Right lobe of liver (tissue), 6 donors: ENCODE data around the gene MFAP3. TPM values are rescaled to one million over a fixed set of nuclear protein-coding genes. Genes with fewer than 3 reads are reported as not detected.

Experiments
- ATAC-seq, 4 donors: fragments of 200-7000 bp; cut with Tn5 transposase; one replicate each; pipeline ENCODE4 v1.9.1; 2020; ENCODE audit warnings: mild to moderate bottlenecking in 4 of 4, moderate library complexity in 4 of 4
- DNase-seq, 3 donors: peaks; one replicate each; pipeline ENCODE4 v3.0.0-alpha.2; 2020
- H3K27ac ChIP-seq, 3 donors: fragments of 200-600 bp; one replicate each; pipeline ENCODE4 v1.8.0; 2022
- H3K27me3 ChIP-seq, 2 donors: fragments of 200-600 bp; one replicate each; pipeline ENCODE4 v1.8.0; 2022
- H3K36me3 ChIP-seq, 4 donors: fragments of 200-600 bp; sonication (generic) in 1 of 4; one replicate each; pipeline versions ENCODE4 v1.5.1 to v1.8.0; 2017 to 2022; ENCODE audit warnings: control low read depth in 1 of 4
- H3K4me1 ChIP-seq, 4 donors: fragments of 200-600 bp; sonication (generic) in 1 of 4; one replicate each; pipeline versions ENCODE4 v1.5.1 to v1.8.0; 2017 to 2022; ENCODE audit warnings: control low read depth in 1 of 4
- H3K4me3 ChIP-seq, 3 donors: fragments of 200-600 bp; one replicate each; pipeline ENCODE4 v1.8.0; 2022
- H3K9me3 ChIP-seq, 4 donors: fragments of 200-600 bp; sonication (generic) in 1 of 4; one replicate each; pipeline versions ENCODE4 v1.5.1 to v1.8.0; 2017 to 2022; ENCODE audit warnings: control low read depth in 1 of 4
- POLR2A ChIP-seq: fragments of 450-650 bp; IDR thresholded peaks from one replicate; pipeline ENCODE4 v1.6.1; 2017; ENCODE audit warnings: antibody characterized with exemption, mild to moderate bottlenecking
- WGBS: methylation state at CpG from one replicate; pipeline ENCODE4 v1.1.6; 2018; ENCODE audit warnings: low coverage, low lambda C conversion rate; ENCODE audit not compliant: insufficient coverage; ENCODE audit errors: missing lambda C conversion rate; 5-methylcytosine and 5-hydroxymethylcytosine counted together
- intact Hi-C, 2 donors: fragments of 100-400 bp; cut with DNase I; formaldehyde crosslinking; loops; one replicate each; pipeline versions ENCODE4 v1.11.2 to v1.14.1; 2022
- total RNA-seq, 6 experiments: library from RNA; depleted of rRNA in 2 of 6; stranded (reverse); fragments of >200 nt in 2 of 6; fragmentation: NEBNext Ultra II Directional in 3 of 6; extraction: Animal tissue kit (Norgen Biotek cat#: 25700) in 3 of 6; gene quantifications; one replicate each; pipeline versions ENCODE4 v1.1.0 to v1.2.4, GENCODE V29; 2016 to 2023
- TF ChIP-seq, protein P1 (sequence below), 4 donors: fragments of 200-600 bp in 3 of 4; fragments of 450-650 bp in 1 of 4; IDR thresholded peaks; one replicate each; pipeline versions ENCODE4 v1.5.1 to v1.8.0; 2016 to 2022; ENCODE audit warnings: antibody characterized with exemption in 4 of 4, mild to moderate bottlenecking in 2 of 4
- donor health status: DM: no; HTN: yes; CAD: no.
- donor health status: DM: no; HTN: no; CAD: no.
- donor health status: DM: no; HTN: no; CAD: no.
- donor health status: DM: no; HTN: yes; CAD: no.
- donor health status: DM: no; HTN: yes; CAD: no.

MFAP3 gene
- total RNA-seq, 6 experiments from 2014 or later, result 14.8 to 29.8 (median 16.1) TPM

DNA sequence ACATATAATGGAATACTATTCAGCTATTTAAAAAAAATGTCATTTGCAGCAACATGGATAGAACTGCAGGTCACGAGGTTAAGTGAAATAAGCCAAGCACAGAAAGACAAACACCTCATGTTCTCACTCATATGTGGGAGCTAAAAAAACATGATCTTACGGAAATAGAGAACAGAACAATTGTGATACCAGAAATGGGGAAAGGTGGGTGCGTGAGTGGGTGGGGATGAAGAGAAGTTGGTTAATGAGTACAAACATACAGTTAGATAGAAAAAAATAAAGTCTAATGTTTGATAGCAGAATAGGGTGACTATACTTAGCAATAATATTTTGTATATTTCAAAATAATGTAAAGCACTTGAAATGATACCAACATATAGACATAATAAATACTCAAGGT is 38.8 kb upstream of the MFAP3 start:
- Histone ChIP-seq H3K4me1 (no peaks in the 10 kb centered on the region), H3K27ac (no peak overlapping the region), H3K4me3 (no peak overlapping the region), H3K27me3 (no peaks in the 10 kb centered on the region), H3K36me3 (no peaks in the 10 kb centered on the region), H3K9me3 (no peaks in the 10 kb centered on the region)
- TF ChIP-seq POLR2A, result no peak
- TF ChIP-seq, protein P1, sequence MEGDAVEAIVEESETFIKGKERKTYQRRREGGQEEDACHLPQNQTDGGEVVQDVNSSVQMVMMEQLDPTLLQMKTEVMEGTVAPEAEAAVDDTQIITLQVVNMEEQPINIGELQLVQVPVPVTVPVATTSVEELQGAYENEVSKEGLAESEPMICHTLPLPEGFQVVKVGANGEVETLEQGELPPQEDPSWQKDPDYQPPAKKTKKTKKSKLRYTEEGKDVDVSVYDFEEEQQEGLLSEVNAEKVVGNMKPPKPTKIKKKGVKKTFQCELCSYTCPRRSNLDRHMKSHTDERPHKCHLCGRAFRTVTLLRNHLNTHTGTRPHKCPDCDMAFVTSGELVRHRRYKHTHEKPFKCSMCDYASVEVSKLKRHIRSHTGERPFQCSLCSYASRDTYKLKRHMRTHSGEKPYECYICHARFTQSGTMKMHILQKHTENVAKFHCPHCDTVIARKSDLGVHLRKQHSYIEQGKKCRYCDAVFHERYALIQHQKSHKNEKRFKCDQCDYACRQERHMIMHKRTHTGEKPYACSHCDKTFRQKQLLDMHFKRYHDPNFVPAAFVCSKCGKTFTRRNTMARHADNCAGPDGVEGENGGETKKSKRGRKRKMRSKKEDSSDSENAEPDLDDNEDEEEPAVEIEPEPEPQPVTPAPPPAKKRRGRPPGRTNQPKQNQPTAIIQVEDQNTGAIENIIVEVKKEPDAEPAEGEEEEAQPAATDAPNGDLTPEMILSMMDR (IDR thresholded peaks at IDR 0.05), result no peak
- DNase-seq (no peak), ATAC-seq (no peak)
- intact Hi-C loops, result no loop called here
- 92% methylated on average over 3 of the region's 3 CpGs for WGBS

DNA sequence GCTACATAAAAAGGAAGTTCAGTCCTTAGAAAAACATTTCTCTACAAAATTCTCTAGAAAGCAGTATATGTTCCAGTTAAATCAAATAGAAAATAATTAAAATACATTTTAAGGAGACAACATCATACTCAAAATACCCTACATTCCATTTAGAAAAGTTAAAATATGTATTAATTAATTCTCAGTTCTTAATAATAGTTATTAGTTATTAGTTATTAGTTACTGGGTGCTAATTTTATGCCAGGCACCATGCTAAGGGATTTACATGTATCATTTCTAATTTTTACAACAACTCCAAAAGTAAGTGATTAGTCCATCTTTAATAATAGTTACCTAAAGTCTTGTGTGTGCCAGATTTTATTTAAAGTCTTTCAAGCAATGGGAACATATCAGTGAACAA is 38.1 kb upstream of the MFAP3 start:
- Histone ChIP-seq H3K27ac (no peak overlapping the region), H3K9me3 (no peaks in the 10 kb centered on the region), H3K36me3 (no peaks in the 10 kb centered on the region), H3K4me1 (no peaks in the 10 kb centered on the region), H3K4me3 (no peak overlapping the region), H3K27me3 (no peaks in the 10 kb centered on the region)
- ATAC-seq, result no peak
- TF ChIP-seq POLR2A, result no peak
- TF ChIP-seq, protein P1 (IDR thresholded peaks at IDR 0.05), result no peak
- DNase-seq, result no peak
- intact Hi-C loops, result no loop called here

DNA sequence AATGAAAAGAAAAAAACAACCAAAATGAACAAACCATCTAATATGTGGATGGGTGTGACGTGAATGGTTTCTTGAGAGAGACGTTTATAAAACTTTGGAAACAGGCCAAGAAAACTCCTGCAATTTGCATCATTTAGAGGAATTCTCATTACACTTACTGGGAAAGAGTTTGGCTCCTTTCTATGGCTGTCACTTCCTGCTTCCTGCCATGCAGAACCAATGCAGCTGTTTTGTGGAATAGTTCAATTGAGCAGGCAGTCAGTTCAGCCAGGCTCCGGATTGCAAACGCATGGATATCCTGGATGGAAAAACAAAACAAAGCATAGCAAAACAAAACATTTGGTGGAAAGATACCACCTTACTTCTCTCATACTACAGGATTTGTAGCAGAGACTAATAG is 36.7 kb upstream of the MFAP3 start:
- DNase-seq, result no peak
- peak; percentile 59 to 95 (median 76) for ATAC-seq

DNA sequence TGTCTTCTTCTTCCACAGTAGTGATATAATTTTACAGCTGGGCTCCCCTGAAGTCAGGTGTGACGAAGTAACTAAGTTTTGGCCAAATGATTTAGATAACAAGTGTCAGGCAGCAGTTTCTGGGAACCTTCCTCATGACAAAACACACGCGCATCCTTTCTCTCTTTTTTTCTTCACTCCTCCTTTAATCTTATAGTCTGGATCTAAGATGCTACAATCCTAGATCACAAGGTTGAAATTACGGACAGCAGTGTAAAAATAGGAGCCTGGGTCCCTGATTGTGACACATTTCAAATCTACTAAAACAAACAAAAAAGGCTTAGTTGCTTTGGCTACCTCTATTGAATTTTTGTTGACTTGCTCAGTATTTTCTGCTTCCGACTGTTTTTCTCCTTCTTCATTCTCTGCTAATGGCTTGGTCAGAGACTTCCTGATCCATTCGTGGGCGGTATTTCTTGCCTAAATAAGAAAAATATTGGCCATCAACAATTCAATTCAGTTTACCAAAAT is 36.2 kb upstream of the MFAP3 start:
- Histone ChIP-seq H3K27ac (peak overlapping the region in 1 of 3 donors; percentile 10), H3K36me3 (no peaks in the 10 kb centered on the region), H3K9me3 (no peaks in the 10 kb centered on the region), H3K4me3 (no peak overlapping the region), H3K27me3 (no peaks in the 10 kb centered on the region), H3K4me1 (no peaks in the 10 kb centered on the region)
- intact Hi-C loops, result no loop called here
- TF ChIP-seq POLR2A, result no peak
- DNase-seq (no peak), ATAC-seq (peak in 1 of 4 donors; percentile 32)
- 71% methylated on average over 7 of the region's 7 CpGs for WGBS

More for the DNA sequence above, 36.7 kb upstream of the MFAP3 start:
- H3K9me3 ChIP-seq, result no peaks in the 10 kb centered on the region
- no peaks in the 10 kb centered on the region for H3K4me1 ChIP-seq
- TF ChIP-seq, protein P1 (IDR thresholded peaks at IDR 0.05), result no peak
- TF ChIP-seq POLR2A, result no peak
- peak overlapping the region in 1 of 3 donors; percentile 10 for H3K27ac ChIP-seq
- 51% methylated on average over 4 of the region's 4 CpGs for WGBS
- intact Hi-C loops, result no loop called here
- H3K27me3 ChIP-seq, result no peaks in the 10 kb centered on the region
- no peak overlapping the region for H3K4me3 ChIP-seq
- no peaks in the 10 kb centered on the region for H3K36me3 ChIP-seq

DNA sequence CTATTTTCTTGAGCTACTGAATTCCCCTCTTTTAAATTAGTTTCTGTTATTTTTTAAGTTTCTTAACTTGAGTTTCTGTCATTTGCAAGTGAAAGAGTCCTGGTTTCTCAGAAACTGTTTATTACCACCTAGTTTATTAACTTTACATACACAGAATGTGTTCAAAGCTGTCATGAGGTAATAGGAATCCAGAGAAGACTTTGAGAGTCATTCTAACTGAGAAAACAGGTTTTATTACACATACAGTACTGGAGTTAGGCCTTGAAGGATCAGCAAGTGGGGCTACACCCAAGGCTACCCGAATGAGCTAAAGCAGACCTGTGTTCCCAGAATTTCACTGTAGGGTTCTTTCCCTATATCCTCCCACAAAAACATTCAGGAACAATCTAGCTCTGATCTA is 33.1 kb upstream of the MFAP3 start:
- intact Hi-C loops, result no loop called here
- no peak for ATAC-seq
- H3K4me1 ChIP-seq, result no peaks in the 10 kb centered on the region

More for the DNA sequence above, 33.1 kb upstream of the MFAP3 start:
- TF ChIP-seq, protein P1 (IDR thresholded peaks at IDR 0.05), result no peak
- no peak for TF ChIP-seq POLR2A
- H3K27ac ChIP-seq, result no peak overlapping the region
- H3K9me3 ChIP-seq, result no peaks in the 10 kb centered on the region
- DNase-seq, result no peak
- H3K36me3 ChIP-seq, result no peaks in the 10 kb centered on the region
- no peak overlapping the region for H3K4me3 ChIP-seq
- 100% methylated on average over 1 of the region's 1 CpG for WGBS
- no peaks in the 10 kb centered on the region for H3K27me3 ChIP-seq
